Hepatocyte (in vitro differentiated cells): Measurements from ENCODE around the gene TPRKB. TPM values are rescaled to one million over a fixed set of nuclear protein-coding genes. Genes with fewer than 3 reads are reported as not detected.
"Not testable (repeated sequence)": the region's sequence is repeated elsewhere in the genome, so short reads cannot be mapped to it uniquely, and the experiment has no call there.

ENCODE experiments used
- DNase-seq: peaks from one replicate; pipeline ENCODE4 v3.0.0-alpha.2; 2016; ENCODE audit warnings: low spot score
- H2AFZ ChIP-seq: fragments of 200-600 bp; sonication (generic); 2 replicates; pipeline ENCODE4 v1.6.0; 2016; ENCODE audit warnings: antibody characterized with exemption, mild to moderate bottlenecking
- H3K27ac ChIP-seq: fragments of 200-600 bp; sonication (generic); 2 replicates; pipeline ENCODE4 v1.5.1; 2016; ENCODE audit warnings: mild to moderate bottlenecking
- H3K27me3 ChIP-seq: fragments of 200-600 bp; sonication (generic); 2 replicates; pipeline ENCODE4 v1.6.1; 2016
- H3K36me3 ChIP-seq: fragments of 200-600 bp; sonication (generic); replicated peaks from 2 replicates; pipeline ENCODE4 v1.5.1; 2016; ENCODE audit warnings: low read depth; ENCODE audit not compliant: insufficient read depth
- H3K4me1 ChIP-seq: fragments of 200-600 bp; sonication (generic); 2 replicates; pipeline ENCODE4 v1.5.1; 2016; ENCODE audit warnings: mild to moderate bottlenecking, moderate library complexity; ENCODE audit not compliant: insufficient read depth
- H3K4me2 ChIP-seq: fragments of 200-600 bp; sonication (generic); 2 replicates; pipeline ENCODE4 v1.6.0; 2016
- H3K4me3 ChIP-seq: fragments of 200-600 bp; sonication (generic); 2 replicates; pipeline ENCODE4 v1.5.1; 2016; ENCODE audit warnings: mild to moderate bottlenecking
- H3K79me2 ChIP-seq: fragments of 200-600 bp; sonication (generic); 2 replicates; pipeline ENCODE4 v1.6.0; 2017; ENCODE audit warnings: mild to moderate bottlenecking
- H3K9me2 ChIP-seq: fragments of 200-600 bp; sonication (generic); replicated peaks from 2 replicates; pipeline ENCODE4 v1.6.0; 2017; ENCODE audit warnings: mild to moderate bottlenecking; ENCODE audit not compliant: insufficient read depth
- H3K9me3 ChIP-seq: fragments of 200-600 bp; sonication (generic); 2 replicates; pipeline ENCODE4 v1.5.1; 2016; ENCODE audit warnings: low read depth, mild to moderate bottlenecking
- H4K20me1 ChIP-seq: fragments of 200-600 bp; sonication (generic); 2 replicates; pipeline ENCODE4 v1.6.0; 2016; ENCODE audit warnings: mild to moderate bottlenecking; ENCODE audit not compliant: insufficient read depth, poor library complexity, severe bottlenecking
- CTCF ChIP-seq: fragments of 200-600 bp; sonication (generic); IDR thresholded peaks from 2 replicates; pipeline ENCODE4 v1.5.1; 2016; ENCODE audit warnings: antibody characterized with exemption, mild to moderate bottlenecking; ENCODE audit not compliant: poor library complexity
- EZH2 ChIP-seq: fragments of 200-600 bp; sonication (generic); IDR thresholded peaks from 2 replicates; pipeline ENCODE4 v1.6.1; 2016; ENCODE audit warnings: antibody characterized with exemption, mild to moderate bottlenecking, borderline replicate concordance
- EZH2phosphoT487 ChIP-seq: fragments of 200-600 bp; sonication (generic); IDR thresholded peaks from one replicate; pipeline ENCODE4 v1.6.1; 2018; ENCODE audit warnings: antibody characterized with exemption, mild to moderate bottlenecking, low read depth, moderate library complexity; ENCODE audit not compliant: unreplicated experiment, severe bottlenecking
- WGBS: methylation state at CpG from one replicate; pipeline ENCODE4 v1.1.6; 2016; ENCODE audit warnings: low lambda C conversion rate; ENCODE audit errors: missing lambda C conversion rate; 5-methylcytosine and 5-hydroxymethylcytosine counted together
- polyA plus RNA-seq: library from polyadenylated mRNA; unstranded; fragments of >200 nt; fragmentation: Nextera tagmentation; extraction: Ambion mirVana; gene quantifications from 2 replicates; pipeline ENCODE4 v1.2.1, GENCODE V29; 2016
- total RNA-seq: library from RNA; depleted of rRNA; stranded (reverse); fragments of >200 nt; gene quantifications from 2 replicates; pipeline ENCODE4 v1.2.3, GENCODE V29; 2014

Gene TPRKB
- total and polyA plus RNA-seq, 2 experiments from 2014 or later = 37.2 to 68.2 TPM

DNA sequence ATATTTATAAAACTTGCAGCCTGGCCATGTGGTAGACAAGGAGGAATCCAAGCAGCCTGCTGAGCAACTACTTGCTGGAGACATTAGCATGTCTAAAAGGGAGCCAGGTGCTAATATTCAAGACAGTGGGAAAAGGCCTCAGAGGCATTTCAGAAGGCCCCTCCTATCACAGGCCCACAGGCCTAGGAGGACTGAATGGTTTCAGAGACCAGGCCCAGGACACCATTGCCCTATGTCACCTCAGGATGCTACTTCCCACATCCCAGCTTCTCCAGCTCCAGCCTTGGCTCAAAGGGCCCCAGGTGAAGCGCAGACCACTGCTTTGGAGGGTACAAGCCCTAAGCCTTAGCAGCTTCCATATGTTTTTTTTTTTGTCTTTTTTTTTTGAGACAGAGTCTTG lies 39.0 kb downstream of the TPRKB start:
- no peaks in the 10 kb centered on the region for H3K27me3 ChIP-seq
- no peak overlapping the region for H3K4me3 ChIP-seq
- H2AFZ ChIP-seq = no peak overlapping the region
- H3K27ac ChIP-seq = no peak overlapping the region
- H3K36me3 ChIP-seq = no peaks in the 10 kb centered on the region
- WGBS = 62% methylated on average over 1 of the region's 1 CpG
- TF ChIP-seq CTCF = no peak
- no peak for TF ChIP-seq EZH2
- TF ChIP-seq EZH2phosphoT487 = no peak
- no peaks in the 10 kb centered on the region for H3K9me2 ChIP-seq
- DNase-seq = no peak
- no peaks in the 10 kb centered on the region for H3K9me3 ChIP-seq
- no peaks in the 10 kb centered on the region for H3K79me2 ChIP-seq
- H3K4me1 ChIP-seq = peaks cover 10% of the 10 kb centered on the region
- H4K20me1 ChIP-seq = no peaks in the 10 kb centered on the region
- H3K4me2 ChIP-seq = no peak overlapping the region

DNA sequence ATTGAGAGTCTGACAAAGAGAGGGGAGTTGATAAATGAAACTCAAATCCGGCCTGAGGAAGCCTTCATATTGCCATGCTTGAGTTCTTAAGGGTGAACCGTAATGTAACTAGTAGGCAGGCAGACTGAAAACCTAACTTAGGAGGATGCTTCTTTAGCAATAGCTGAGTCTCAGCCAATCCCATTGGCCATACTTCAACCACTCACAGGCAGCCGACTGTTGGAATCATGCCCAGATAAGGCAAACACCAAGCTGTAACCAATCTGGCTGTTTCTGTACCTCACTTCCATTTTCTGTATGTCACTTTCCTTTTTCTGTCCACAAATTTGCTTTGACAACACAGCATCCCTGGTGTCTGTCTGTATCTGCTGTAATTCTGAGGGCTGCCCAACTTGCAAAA lies 39.5 kb downstream of the TPRKB start:
- no peak overlapping the region for H3K4me2 ChIP-seq
- H3K27me3 ChIP-seq = no peaks in the 10 kb centered on the region
- no peaks in the 10 kb centered on the region for H3K9me3 ChIP-seq
- peaks cover 10% of the 10 kb centered on the region for H3K4me1 ChIP-seq
- no peak overlapping the region for H3K4me3 ChIP-seq
- TF ChIP-seq EZH2phosphoT487 = no peak
- TF ChIP-seq CTCF = no peak
- TF ChIP-seq EZH2 = no peak
- no peaks in the 10 kb centered on the region for H3K79me2 ChIP-seq
- H4K20me1 ChIP-seq = no peaks in the 10 kb centered on the region
- no peak overlapping the region for H2AFZ ChIP-seq
- WGBS = 86% methylated on average over 3 of the region's 3 CpGs
- H3K9me2 ChIP-seq = no peaks in the 10 kb centered on the region
- H3K27ac ChIP-seq = no peak overlapping the region
- no peaks in the 10 kb centered on the region for H3K36me3 ChIP-seq
- DNase-seq = no peak

DNA sequence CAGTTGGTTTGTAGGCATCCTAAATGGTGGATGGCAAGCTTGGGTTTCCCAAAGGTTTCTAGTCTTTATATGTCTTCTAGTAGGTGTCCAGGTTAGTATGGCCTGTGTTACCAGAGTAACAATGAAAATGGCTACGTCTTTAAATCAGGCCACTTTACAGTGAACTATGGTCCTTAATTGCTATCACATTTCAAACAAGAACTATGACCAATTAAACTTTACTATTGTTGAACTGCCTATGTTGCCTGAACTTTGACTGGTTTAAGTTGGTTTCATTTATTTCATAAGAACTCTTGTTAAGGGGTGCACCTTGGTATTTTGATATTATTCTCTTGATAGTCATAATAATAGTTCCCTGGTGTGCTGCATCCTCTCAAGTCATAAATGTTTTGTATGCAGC lies 40.2 kb downstream of the TPRKB start:
- DNase-seq, H4K20me1 ChIP-seq, H3K4me2 ChIP-seq, H3K9me2 ChIP-seq, H2AFZ ChIP-seq, H3K27me3 ChIP-seq, H3K79me2 ChIP-seq, H3K4me1 ChIP-seq, H3K4me3 ChIP-seq, H3K9me3 ChIP-seq, H3K36me3 ChIP-seq, H3K27ac ChIP-seq: not testable (repeated sequence)
- WGBS = 93% methylated on average over 1 of the region's 1 CpG

GRCh38 chr2:73696521-73696920 lies 40.6 kb downstream of the TPRKB start:
- not testable (repeated sequence) for H3K27me3 ChIP-seq, H3K9me2 ChIP-seq, DNase-seq, H3K36me3 ChIP-seq, H3K4me2 ChIP-seq, H3K9me3 ChIP-seq, H3K27ac ChIP-seq, H3K4me3 ChIP-seq, H2AFZ ChIP-seq, H3K79me2 ChIP-seq, H3K4me1 ChIP-seq, H4K20me1 ChIP-seq
- WGBS = 88% methylated on average over 3 of the region's 3 CpGs
